Measurements from ENCODE around the gene KIF1A. TPM values are rescaled to one million over a fixed set of nuclear protein-coding genes. Genes with fewer than 3 reads are reported as not detected.

KIF1A gene
- total RNA-seq, 1 experiment from 2014 or later: not detected

DNA sequence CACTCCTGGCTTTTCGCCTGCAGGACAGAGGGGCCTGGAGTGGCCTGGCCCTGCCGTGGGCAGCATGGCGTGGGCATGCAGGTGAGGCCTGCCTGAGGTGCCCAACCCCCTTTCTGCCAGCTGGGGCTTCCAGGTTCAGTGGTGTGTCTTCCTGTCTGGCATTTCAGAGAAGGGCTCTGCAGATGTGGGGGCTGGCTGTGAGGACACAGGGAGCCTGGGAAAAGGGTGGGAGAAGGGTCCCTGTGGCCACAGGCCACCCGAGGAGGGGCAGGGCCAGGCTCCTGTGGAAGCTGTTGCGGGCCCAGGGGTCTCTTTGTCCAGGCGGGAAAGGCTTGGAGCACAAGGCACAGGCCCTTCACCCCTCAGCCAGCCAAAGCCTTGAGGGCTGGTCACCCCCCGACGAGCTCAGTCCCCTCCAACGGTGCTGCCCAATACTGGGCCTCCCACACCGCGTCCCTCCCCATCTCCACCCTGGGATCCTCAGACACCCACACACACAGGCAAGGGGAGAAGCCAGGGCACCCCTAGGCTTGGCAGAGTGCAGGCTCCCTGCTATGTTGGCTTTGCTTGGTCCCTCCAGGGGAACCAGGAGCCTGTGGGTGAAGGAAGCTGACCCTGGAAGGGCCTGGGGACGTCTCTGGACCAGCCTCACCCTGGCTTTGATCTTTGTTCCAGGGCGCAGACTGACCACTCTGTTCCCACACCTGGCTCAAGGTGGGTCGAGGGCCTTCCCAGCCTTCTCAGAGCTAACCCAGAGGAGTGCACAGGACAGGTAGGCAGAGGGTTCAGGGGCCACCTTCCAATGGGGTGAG is 132.1 kb downstream of the KIF1A start:
- Histone ChIP-seq H3K9me3 (ENCODE audit: low read length) (no peaks in the 10 kb centered on the region), H3K4me3 (ENCODE audit: low read length) (no peak overlapping the region), H3K27ac (ENCODE audit: low read length) (no peak overlapping the region), H3K36me3 (ENCODE audit: low read depth, low read length) (no peaks in the 10 kb centered on the region), H2AFZ (ENCODE audit: low read length) (no peak overlapping the region), H3K4me2 (ENCODE audit: low read length) (no peak overlapping the region), H3K27me3 (ENCODE audit: low read length) (peaks cover 15% of the 10 kb centered on the region), H3K9me2 (replicated peaks; ENCODE audit: low read length) (no peaks in the 10 kb centered on the region), H4K20me1 (ENCODE audit: low read length) (no peaks in the 10 kb centered on the region), H3K79me2 (ENCODE audit: low read length) (no peaks in the 10 kb centered on the region), H3K4me1 (ENCODE audit: insufficient read depth, low read length) (no peaks in the 10 kb centered on the region), H3K9ac (ENCODE audit: low read length) (no peak overlapping the region), H3F3A (ENCODE audit: low read length, unreplicated experiment) (no peaks in the 10 kb centered on the region)
- POLR2A ChIA-PET (ENCODE audit: unreplicated experiment): no interaction called here
- BruUV-seq (replicated peaks): no TSS peak
- intact Hi-C loops (cut with micrococcal nuclease): no loop called here
- ATAC-seq (no peak), DNase-seq (no peak)
- TF ChIP-seq EZH2 (IDR thresholded peaks at IDR 0.05; ENCODE audit: low read length, unreplicated experiment) (no peak), EZH2phosphoT487 (IDR thresholded peaks at IDR 0.05; ENCODE audit: borderline replicate concordance, low read length) (no peak), CTCF (conservative IDR thresholded peaks at IDR 0.05; ENCODE audit: low read depth, low read length) (no peak)
- CTCF ChIA-PET: no interaction called here

DNA sequence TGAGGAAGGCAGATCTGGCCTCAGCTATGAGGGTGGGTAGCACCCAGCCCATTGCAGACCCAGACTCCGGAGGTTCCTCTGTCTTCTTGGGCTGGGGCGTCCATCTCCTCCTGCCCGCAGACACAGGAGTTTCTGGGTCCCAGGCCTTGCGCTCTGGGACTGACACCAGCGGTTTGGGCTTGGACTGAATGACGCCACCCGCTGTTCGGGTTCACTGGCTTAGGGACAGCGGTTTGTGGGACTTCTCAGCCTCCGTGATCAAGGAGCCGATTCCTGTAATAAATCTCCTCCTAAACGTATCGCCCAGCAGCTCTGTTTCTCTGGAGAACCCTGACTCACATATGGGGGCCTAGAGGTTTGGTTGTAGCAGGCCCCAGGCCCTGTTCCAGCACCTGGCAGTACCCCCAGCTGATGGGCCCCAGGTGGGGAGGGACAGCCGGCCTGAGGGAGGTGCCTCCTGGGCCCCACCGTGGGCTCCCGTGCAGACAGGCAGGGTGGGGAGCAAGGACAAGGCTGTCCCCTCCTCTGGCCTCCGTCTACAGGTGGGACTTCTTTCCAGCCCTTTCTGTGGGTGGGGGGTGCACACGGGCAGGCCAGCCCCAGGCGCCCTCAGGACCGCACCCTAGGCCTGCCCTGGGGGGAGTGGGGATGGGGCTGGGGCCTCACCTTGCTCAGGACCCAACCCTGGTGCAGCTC is 132.8 kb downstream of the KIF1A start:
- peaks cover 15% of the 10 kb centered on the region for H3K27me3 ChIP-seq (ENCODE audit: low read length)
- H3K9ac ChIP-seq (ENCODE audit: low read length): no peak overlapping the region
- no TSS peak for BruUV-seq (replicated peaks)
- DNase-seq (no peak), ATAC-seq (no peak)
- no peaks in the 10 kb centered on the region for H4K20me1 ChIP-seq (ENCODE audit: low read length)
- no peaks in the 10 kb centered on the region for H3K4me1 ChIP-seq (ENCODE audit: insufficient read depth, low read length)
- no peaks in the 10 kb centered on the region for H3K9me3 ChIP-seq (ENCODE audit: low read length)
- POLR2A ChIA-PET (ENCODE audit: unreplicated experiment): no interaction called here
- H3K9me2 ChIP-seq (replicated peaks; ENCODE audit: low read length): no peaks in the 10 kb centered on the region
- CTCF ChIA-PET: no interaction called here
- H3F3A ChIP-seq (ENCODE audit: low read length, unreplicated experiment): no peaks in the 10 kb centered on the region
- H3K4me3 ChIP-seq (ENCODE audit: low read length): no peak overlapping the region
- H3K4me2 ChIP-seq (ENCODE audit: low read length): no peak overlapping the region
- no peak overlapping the region for H3K27ac ChIP-seq (ENCODE audit: low read length)
- intact Hi-C loops (cut with micrococcal nuclease): no loop called here
- no peak for TF ChIP-seq CTCF (conservative IDR thresholded peaks at IDR 0.05; ENCODE audit: low read depth, low read length)
- no peak for TF ChIP-seq EZH2 (IDR thresholded peaks at IDR 0.05; ENCODE audit: low read length, unreplicated experiment)
- no peak for TF ChIP-seq EZH2phosphoT487 (IDR thresholded peaks at IDR 0.05; ENCODE audit: borderline replicate concordance, low read length)
- H2AFZ ChIP-seq (ENCODE audit: low read length): no peak overlapping the region
- no peaks in the 10 kb centered on the region for H3K36me3 ChIP-seq (ENCODE audit: low read depth, low read length)
- no peaks in the 10 kb centered on the region for H3K79me2 ChIP-seq (ENCODE audit: low read length)

GRCh38 chr2:240686460-240686859 is 133.6 kb downstream of the KIF1A start:
- BruUV-seq (replicated peaks): no TSS peak
- POLR2A ChIA-PET (ENCODE audit: unreplicated experiment): no interaction called here
- TF ChIP-seq CTCF (conservative IDR thresholded peaks at IDR 0.05; ENCODE audit: low read depth, low read length) (no peak), EZH2 (IDR thresholded peaks at IDR 0.05; ENCODE audit: low read length, unreplicated experiment) (no peak), EZH2phosphoT487 (IDR thresholded peaks at IDR 0.05; ENCODE audit: borderline replicate concordance, low read length) (no peak)
- H3K4me3 ChIP-seq (ENCODE audit: low read length): no peak overlapping the region
- no peak overlapping the region for H3K27ac ChIP-seq (ENCODE audit: low read length)
- H3K4me1 ChIP-seq (ENCODE audit: insufficient read depth, low read length): no peaks in the 10 kb centered on the region
- H3F3A ChIP-seq (ENCODE audit: low read length, unreplicated experiment): no peaks in the 10 kb centered on the region
- H3K4me2 ChIP-seq (ENCODE audit: low read length): no peak overlapping the region
- H3K9ac ChIP-seq (ENCODE audit: low read length): no peak overlapping the region
- no peak for DNase-seq
- ATAC-seq: no peak
- no peaks in the 10 kb centered on the region for H4K20me1 ChIP-seq (ENCODE audit: low read length)
- H3K27me3 ChIP-seq (ENCODE audit: low read length): peaks cover 15% of the 10 kb centered on the region
- H3K9me3 ChIP-seq (ENCODE audit: low read length): no peaks in the 10 kb centered on the region
- no peaks in the 10 kb centered on the region for H3K79me2 ChIP-seq (ENCODE audit: low read length)
- CTCF ChIA-PET: no interaction called here
- H2AFZ ChIP-seq (ENCODE audit: low read length): no peak overlapping the region
- H3K36me3 ChIP-seq (ENCODE audit: low read depth, low read length): no peaks in the 10 kb centered on the region
- no peaks in the 10 kb centered on the region for H3K9me2 ChIP-seq (replicated peaks; ENCODE audit: low read length)
- intact Hi-C loops (cut with micrococcal nuclease): no loop called here
